HepG2 (cell line): ENCODE measurements around the gene BLOC1S4. TPM values are rescaled to one million over a fixed set of nuclear protein-coding genes. Genes with fewer than 3 reads are reported as not detected.

Source experiments
- AHR ChIP-seq: IDR thresholded peaks from 2 replicates; pipeline ENCODE4 v1.6.1; 2018; ENCODE audit warnings: missing genetic modification reagents, missing compliant biosample characterization
- ATM ChIP-seq: fragments of 450-650 bp; IDR thresholded peaks from 2 replicates; pipeline ENCODE4 v1.7.1; 2017; ENCODE audit warnings: mild to moderate bottlenecking, borderline replicate concordance
- CBX1 ChIP-seq: IDR thresholded peaks from one replicate; pipeline ENCODE4 v1.6.1; 2016; ENCODE audit warnings: antibody characterized with exemption, low read depth
- CERS6 ChIP-seq: sonication (generic); formaldehyde crosslinking; IDR thresholded peaks from 2 replicates; pipeline ENCODE4 v1.5.0; 2020; ENCODE audit warnings: missing genetic modification reagents
- CHD4 ChIP-seq: fragments of 200-600 bp; sonication (generic); IDR thresholded peaks from 2 replicates; pipeline ENCODE4 v1.7.0; 2017; ENCODE audit warnings: mild to moderate bottlenecking, low read length, borderline replicate concordance
- ELF1 ChIP-seq: sonication (generic); formaldehyde crosslinking; IDR thresholded peaks from 2 replicates; pipeline ENCODE4 v1.4.0; 2020; ENCODE audit warnings: missing genetic modification reagents
- EZH2 ChIP-seq: conservative IDR thresholded peaks from 2 replicates; pipeline ENCODE4 v1.6.1; 2012; ENCODE audit warnings: mild to moderate bottlenecking, low read depth, low read length, moderate library complexity
- FOXA3 ChIP-seq: IDR thresholded peaks from 2 replicates; pipeline ENCODE4 v1.6.1; 2016; ENCODE audit warnings: missing genetic modification reagents, missing compliant biosample characterization
- HES4 ChIP-seq: sonication (generic); formaldehyde crosslinking; IDR thresholded peaks from 2 replicates; pipeline ENCODE4 v1.9.0; 2021; ENCODE audit warnings: mild to moderate bottlenecking, missing genetic modification reagents, borderline replicate concordance
- HINFP ChIP-seq: sonication (generic); formaldehyde crosslinking; IDR thresholded peaks from 2 replicates; pipeline ENCODE4 v1.4.0; 2020; ENCODE audit warnings: low read depth, mild to moderate bottlenecking, missing genetic modification reagents
- HOMEZ ChIP-seq: IDR thresholded peaks from 2 replicates; pipeline ENCODE4 v1.6.1; 2016; ENCODE audit warnings: low read depth
- KAT8 ChIP-seq: IDR thresholded peaks from 2 replicates; pipeline ENCODE4 v1.6.1; 2016; ENCODE audit warnings: missing genetic modification reagents, missing compliant biosample characterization
- MEIS2 ChIP-seq: sonication (generic); formaldehyde crosslinking; IDR thresholded peaks from 2 replicates; pipeline ENCODE4 v1.9.0; 2021; ENCODE audit warnings: mild to moderate bottlenecking, missing genetic modification reagents
- NFKBIZ ChIP-seq: IDR thresholded peaks from 2 replicates; pipeline ENCODE4 v1.6.1; 2018; ENCODE audit warnings: missing genetic modification reagents, missing compliant biosample characterization
- POLR2AphosphoS5 ChIP-seq: IDR thresholded peaks from 2 replicates; pipeline ENCODE4 v1.6.1; 2012; ENCODE audit warnings: low read depth, low read length
- RORA ChIP-seq: sonication (generic); formaldehyde crosslinking; IDR thresholded peaks from 2 replicates; pipeline ENCODE4 v1.5.0; 2020; ENCODE audit warnings: mild to moderate bottlenecking, missing genetic modification reagents, moderate library complexity
- SALL1 ChIP-seq: sonication (generic); formaldehyde crosslinking; IDR thresholded peaks from 2 replicates; pipeline ENCODE4 v1.8.0; 2022; ENCODE audit warnings: mild to moderate bottlenecking, missing genetic modification reagents
- SKIL ChIP-seq: sonication (generic); formaldehyde crosslinking; IDR thresholded peaks from 2 replicates; pipeline ENCODE4 v1.8.0; 2022; ENCODE audit warnings: missing genetic modification reagents, mild to moderate bottlenecking, moderate library complexity, borderline replicate concordance
- SSRP1 ChIP-seq: IDR thresholded peaks from 2 replicates; pipeline ENCODE4 v1.6.1; 2016; ENCODE audit warnings: control low read depth
- ZNF251 ChIP-seq: sonication (generic); formaldehyde crosslinking; IDR thresholded peaks from 2 replicates; pipeline ENCODE4 v1.9.0; 2021; ENCODE audit warnings: mild to moderate bottlenecking, missing genetic modification reagents
- ZNF569 ChIP-seq: sonication (generic); formaldehyde crosslinking; IDR thresholded peaks from 2 replicates; pipeline ENCODE4 v1.5.0; 2020; ENCODE audit warnings: mild to moderate bottlenecking, missing genetic modification reagents, moderate library complexity, borderline replicate concordance
- ZNF605 ChIP-seq: sonication (generic); formaldehyde crosslinking; IDR thresholded peaks from 2 replicates; pipeline ENCODE4 v1.8.0; 2022; ENCODE audit warnings: mild to moderate bottlenecking, missing genetic modification reagents
- ZNF747 ChIP-seq: sonication (generic); formaldehyde crosslinking; IDR thresholded peaks from 2 replicates; pipeline ENCODE4 v1.8.1; 2023; ENCODE audit warnings: missing genetic modification reagents, mild to moderate bottlenecking, borderline replicate concordance
- ZNF792 ChIP-seq: IDR thresholded peaks from 2 replicates; pipeline ENCODE4 v1.6.1; 2016
- ZNF883 ChIP-seq: sonication (generic); formaldehyde crosslinking; IDR thresholded peaks from 2 replicates; pipeline ENCODE4 v1.5.1; 2020; ENCODE audit warnings: mild to moderate bottlenecking, missing genetic modification reagents; ENCODE audit errors: not compliant biosample characterization
- ZNF891 ChIP-seq: sonication (generic); formaldehyde crosslinking; IDR thresholded peaks from 2 replicates; pipeline ENCODE4 v1.5.0; 2020; ENCODE audit warnings: mild to moderate bottlenecking, missing genetic modification reagents
- ZZZ3 ChIP-seq: sonication (generic); formaldehyde crosslinking; IDR thresholded peaks from 2 replicates; pipeline ENCODE4 v1.4.0; 2020; ENCODE audit warnings: missing genetic modification reagents, mild to moderate bottlenecking, borderline replicate concordance
- polyA plus RNA-seq, 8 experiments: library from polyadenylated mRNA; depleted of rRNA in 3 of 8; stranded (reverse) in 7 of 8; unstranded in 1 of 8; fragments of >200 nt; fragmentation: Illumina TruSeq in 4 of 8; extraction: Trizol in 4 of 8; gene quantifications; 2 replicates each; pipeline versions ENCODE4 v1.2.1 to v1.2.3, GENCODE V29; 2011 to 2016; ENCODE audit warnings: low read depth in 4 of 8, missing spikeins in 1 of 8, mixed read lengths in 1 of 8; ENCODE audit not compliant: insufficient read depth in 1 of 8
- total RNA-seq, 5 experiments: library from RNA; depleted of rRNA; stranded (reverse); fragments of >200 nt; fragmentation: Illumina TruSeq; extraction: Trizol; gene quantifications; 2 replicates each; pipeline ENCODE4 v1.2.3, GENCODE V29; 2016; ENCODE audit warnings: low read depth in 1 of 5

The BLOC1S4 gene
- total and polyA plus RNA-seq, 2 of the 13 experiments (the other 11 are each of a cell fraction or from before 2014, with no cell fraction given), result 15.5 to 20.9 TPM

GRCh38 chr4:6753103-6753560 is 37.2 kb downstream of the BLOC1S4 start (continued):
- TF ChIP-seq ZNF891, result peak; percentile 84
- TF ChIP-seq POLR2AphosphoS5, result peak; percentile 95
- TF ChIP-seq ZNF251 (CRISPR knock-in tag), result no peak
- TF ChIP-seq CERS6 (CRISPR knock-in tag), result no peak
- peak; percentile 58; the same call in 1 of the 2 replicates for TF ChIP-seq ZNF792 (CRISPR knock-in tag)
- TF ChIP-seq HES4, result no peak
- TF ChIP-seq FOXA3 (CRISPR knock-in tag), result peak; percentile 42; the same call in 1 of the 2 replicates
- no peak for TF ChIP-seq SSRP1 (CRISPR knock-in tag)
- TF ChIP-seq NFKBIZ (CRISPR knock-in tag), result 0 out of 2 replicates have a peak, but pooled peaks have one; percentile 65
- no peak for TF ChIP-seq EZH2
- TF ChIP-seq ATM, result no peak
- TF ChIP-seq AHR (CRISPR knock-in tag), result no peak
- no peak for TF ChIP-seq ZZZ3
- TF ChIP-seq CHD4, result no peak
- TF ChIP-seq SALL1 (CRISPR knock-in tag), result peak; percentile 96
- TF ChIP-seq ZNF747 (CRISPR knock-in tag), result peak; percentile 75; the same call in 1 of the 2 replicates
- TF ChIP-seq ELF1 (CRISPR knock-in tag), result peak; percentile 90
- TF ChIP-seq CBX1, result no peak
- peak; percentile 60 for TF ChIP-seq ZNF883 (CRISPR knock-in tag)
- peak; percentile 87 for TF ChIP-seq HINFP (CRISPR knock-in tag)
- TF ChIP-seq ZNF569 (CRISPR knock-in tag), result no peak
- TF ChIP-seq SKIL, result peak; percentile 74; the same call in 1 of the 2 replicates
- TF ChIP-seq MEIS2, result peak; percentile 71; the same call in 1 of the 2 replicates
- TF ChIP-seq KAT8 (CRISPR knock-in tag), result peak; percentile 72; the same call in 1 of the 2 replicates
- no peak for TF ChIP-seq RORA (CRISPR knock-in tag)
- peak; percentile 34; the same call in 1 of the 2 replicates for TF ChIP-seq HOMEZ (CRISPR knock-in tag)
- 0 out of 2 replicates have a peak, but pooled peaks have one; percentile 38 for TF ChIP-seq ZNF605
